ENCODE results near the gene GGT6.
A peak's percentile ranks its signal among the peaks of the same experiment; 100 is the strongest.
"Not testable (repeated sequence)": the region's sequence is repeated elsewhere in the genome, so short reads cannot be mapped to it uniquely, and the experiment has no call there.

GGT6 gene

GRCh38 chr17:4584101-4584916 is 23.9 kb upstream of the GGT6 start, which contains the start of gene SMTNL2:
Gene SMTNL2, plus strand, starts transcription at chr17:4584529. Its CDS starts 77 bp downstream, at chr17:4584606.
- Histone ChIP-seq H3K36me3 (ENCODE audit: control insufficient read depth, insufficient read depth, low read length) (no peaks in the 10 kb centered on the region), H3K4me3 (ENCODE audit: low read depth, low read length) (peak within 1 kb of the TSS; percentile 70), H3K27ac (ENCODE audit: low read depth, low read length) (no peak within 1 kb of the TSS), H3K9me3 (ENCODE audit: control insufficient read depth, insufficient read depth, low read depth, low read length) (0 out of 2 replicates have a peak, but pooled peaks cover 2% of the 10 kb centered on the region), H3K9ac (ENCODE audit: low read length) (peak within 1 kb of the TSS; percentile 42), H3K27me3 (ENCODE audit: control insufficient read depth, insufficient read depth, low read length) (peaks cover 59% of the 10 kb centered on the region), H3K4me1 (ENCODE audit: control insufficient read depth, insufficient read depth, low read length) (peaks cover 40% of the 10 kb centered on the region)

GRCh38 chr17:4583782-4584100 is 23.4 kb upstream of the GGT6 start:
- Histone ChIP-seq H3K27me3 (ENCODE audit: control insufficient read depth, insufficient read depth, low read length) (peaks cover 59% of the 10 kb centered on the region), H3K4me1 (ENCODE audit: control insufficient read depth, insufficient read depth, low read length) (peaks cover 37% of the 10 kb centered on the region), H3K9ac (ENCODE audit: low read length) (peak overlapping the region; percentile 42), H3K9me3 (ENCODE audit: control insufficient read depth, insufficient read depth, low read depth, low read length) (0 out of 2 replicates have a peak, but pooled peaks cover 2% of the 10 kb centered on the region), H3K4me3 (ENCODE audit: low read depth, low read length) (peak overlapping the region; percentile 70), H3K36me3 (ENCODE audit: control insufficient read depth, insufficient read depth, low read length) (no peaks in the 10 kb centered on the region), H3K27ac (ENCODE audit: low read depth, low read length) (no peak overlapping the region)

- Histone ChIP-seq H3K27me3 (ENCODE audit: control insufficient read depth, insufficient read depth, low read length) (peaks cover 59% of the 10 kb centered on the region), H3K4me3 (ENCODE audit: low read depth, low read length) (no peak overlapping the region), H3K9ac (ENCODE audit: low read length) (no peak overlapping the region), H3K36me3 (ENCODE audit: control insufficient read depth, insufficient read depth, low read length) (no peaks in the 10 kb centered on the region), H3K4me1 (ENCODE audit: control insufficient read depth, insufficient read depth, low read length) (peaks cover 33% of the 10 kb centered on the region), H3K27ac (ENCODE audit: low read depth, low read length) (no peak overlapping the region), H3K9me3 (ENCODE audit: control insufficient read depth, insufficient read depth, low read depth, low read length) (0 out of 2 replicates have a peak, but pooled peaks cover 2% of the 10 kb centered on the region)
Measured at GRCh38 chr17:4583206-4583605, 22.8 kb upstream of the GGT6 start.

- 0 out of 2 replicates have a peak, but pooled peaks cover 2% of the 10 kb centered on the region for H3K9me3 ChIP-seq (ENCODE audit: control insufficient read depth, insufficient read depth, low read depth, low read length)
- peaks cover 59% of the 10 kb centered on the region for H3K27me3 ChIP-seq (ENCODE audit: control insufficient read depth, insufficient read depth, low read length)
- H3K36me3 ChIP-seq (ENCODE audit: control insufficient read depth, insufficient read depth, low read length) = no peaks in the 10 kb centered on the region
- H3K9ac ChIP-seq (ENCODE audit: low read length) = no peak overlapping the region
- no peak overlapping the region for H3K4me3 ChIP-seq (ENCODE audit: low read depth, low read length)
- peaks cover 33% of the 10 kb centered on the region for H3K4me1 ChIP-seq (ENCODE audit: control insufficient read depth, insufficient read depth, low read length)
- no peak overlapping the region for H3K27ac ChIP-seq (ENCODE audit: low read depth, low read length)
Measured at GRCh38 chr17:4582691-4583090, 22.3 kb upstream of the GGT6 start.

GRCh38 chr17:4582101-4582501 is 21.7 kb upstream of the GGT6 start:
- Histone ChIP-seq H3K9me3 (ENCODE audit: control insufficient read depth, insufficient read depth, low read depth, low read length) (0 out of 2 replicates have a peak, but pooled peaks cover 2% of the 10 kb centered on the region), H3K4me3 (ENCODE audit: low read depth, low read length) (no peak overlapping the region), H3K9ac (ENCODE audit: low read length) (no peak overlapping the region), H3K27ac (ENCODE audit: low read depth, low read length) (no peak overlapping the region), H3K36me3 (ENCODE audit: control insufficient read depth, insufficient read depth, low read length) (no peaks in the 10 kb centered on the region), H3K4me1 (ENCODE audit: control insufficient read depth, insufficient read depth, low read length) (peaks cover 38% of the 10 kb centered on the region), H3K27me3 (ENCODE audit: control insufficient read depth, insufficient read depth, low read length) (peaks cover 53% of the 10 kb centered on the region)

GRCh38 chr17:4580291-4580690 is 19.9 kb upstream of the GGT6 start:
- Histone ChIP-seq H3K9ac (ENCODE audit: low read length) (no peak overlapping the region), H3K4me3 (ENCODE audit: low read depth, low read length) (no peak overlapping the region), H3K36me3 (ENCODE audit: control insufficient read depth, insufficient read depth, low read length) (no peaks in the 10 kb centered on the region), H3K27me3 (ENCODE audit: control insufficient read depth, insufficient read depth, low read length) (peaks cover 35% of the 10 kb centered on the region), H3K27ac (ENCODE audit: low read depth, low read length) (no peak overlapping the region), H3K4me1 (ENCODE audit: control insufficient read depth, insufficient read depth, low read length) (peaks cover 52% of the 10 kb centered on the region), H3K9me3 (ENCODE audit: control insufficient read depth, insufficient read depth, low read depth, low read length) (0 out of 2 replicates have a peak, but pooled peaks cover 2% of the 10 kb centered on the region)

- Histone ChIP-seq H3K27me3 (ENCODE audit: control insufficient read depth, insufficient read depth, low read length) (peaks cover 29% of the 10 kb centered on the region), H3K36me3 (ENCODE audit: control insufficient read depth, insufficient read depth, low read length) (no peaks in the 10 kb centered on the region), H3K4me1 (ENCODE audit: control insufficient read depth, insufficient read depth, low read length) (peaks cover 48% of the 10 kb centered on the region), H3K27ac (ENCODE audit: low read depth, low read length) (no peak overlapping the region), H3K9ac (ENCODE audit: low read length) (no peak overlapping the region), H3K4me3 (ENCODE audit: low read depth, low read length) (no peak overlapping the region), H3K9me3 (ENCODE audit: control insufficient read depth, insufficient read depth, low read depth, low read length) (0 out of 2 replicates have a peak, but pooled peaks cover 2% of the 10 kb centered on the region)
Measured at GRCh38 chr17:4579678-4580077, 19.3 kb upstream of the GGT6 start.

GRCh38 chr17:4578349-4578748 is 18.0 kb upstream of the GGT6 start:
- not testable (repeated sequence) for H3K27ac ChIP-seq (ENCODE audit: low read depth, low read length); H3K36me3 ChIP-seq (ENCODE audit: control insufficient read depth, insufficient read depth, low read length); H3K9ac ChIP-seq (ENCODE audit: low read length); H3K4me3 ChIP-seq (ENCODE audit: low read depth, low read length); H3K9me3 ChIP-seq (ENCODE audit: control insufficient read depth, insufficient read depth, low read depth, low read length)
- Histone ChIP-seq H3K4me1 (ENCODE audit: control insufficient read depth, insufficient read depth, low read length) (peaks cover 40% of the 10 kb centered on the region), H3K27me3 (ENCODE audit: control insufficient read depth, insufficient read depth, low read length) (peaks cover 15% of the 10 kb centered on the region)

GRCh38 chr17:4577386-4577993 is 17.1 kb upstream of the GGT6 start:
- 0 out of 2 replicates have a peak, but pooled peaks cover 2% of the 10 kb centered on the region for H3K9me3 ChIP-seq (ENCODE audit: control insufficient read depth, insufficient read depth, low read depth, low read length)
- H3K27ac ChIP-seq (ENCODE audit: low read depth, low read length) = peak overlapping the region; percentile 62
- H3K36me3 ChIP-seq (ENCODE audit: control insufficient read depth, insufficient read depth, low read length) = no peaks in the 10 kb centered on the region
- H3K4me3 ChIP-seq (ENCODE audit: low read depth, low read length) = no peak overlapping the region
- H3K4me1 ChIP-seq (ENCODE audit: control insufficient read depth, insufficient read depth, low read length) = peaks cover 32% of the 10 kb centered on the region
- H3K27me3 ChIP-seq (ENCODE audit: control insufficient read depth, insufficient read depth, low read length) = peaks cover 7% of the 10 kb centered on the region
- H3K9ac ChIP-seq (ENCODE audit: low read length) = no peak overlapping the region

- H3K9ac ChIP-seq (ENCODE audit: low read length) = no peak overlapping the region
- 0 out of 2 replicates have a peak, but pooled peaks cover 2% of the 10 kb centered on the region for H3K9me3 ChIP-seq (ENCODE audit: control insufficient read depth, insufficient read depth, low read depth, low read length)
- H3K4me3 ChIP-seq (ENCODE audit: low read depth, low read length) = no peak overlapping the region
- H3K27ac ChIP-seq (ENCODE audit: low read depth, low read length) = peak overlapping the region; percentile 62
- H3K36me3 ChIP-seq (ENCODE audit: control insufficient read depth, insufficient read depth, low read length) = no peaks in the 10 kb centered on the region
- 0 out of 2 replicates have a peak, but pooled peaks cover 1% of the 10 kb centered on the region for H3K27me3 ChIP-seq (ENCODE audit: control insufficient read depth, insufficient read depth, low read length)
- H3K4me1 ChIP-seq (ENCODE audit: control insufficient read depth, insufficient read depth, low read length) = peaks cover 25% of the 10 kb centered on the region
Measured at GRCh38 chr17:4576729-4577322, 16.4 kb upstream of the GGT6 start.

- no peak overlapping the region for H3K4me3 ChIP-seq (ENCODE audit: low read depth, low read length)
- H3K27me3 ChIP-seq (ENCODE audit: control insufficient read depth, insufficient read depth, low read length) = no peaks in the 10 kb centered on the region
- 0 out of 2 replicates have a peak, but pooled peaks cover 2% of the 10 kb centered on the region for H3K9me3 ChIP-seq (ENCODE audit: control insufficient read depth, insufficient read depth, low read depth, low read length)
- H3K36me3 ChIP-seq (ENCODE audit: control insufficient read depth, insufficient read depth, low read length) = no peaks in the 10 kb centered on the region
- H3K27ac ChIP-seq (ENCODE audit: low read depth, low read length) = peak overlapping the region; percentile 62; the same call in 1 of the 2 replicates
- no peak overlapping the region for H3K9ac ChIP-seq (ENCODE audit: low read length)
- peaks cover 23% of the 10 kb centered on the region for H3K4me1 ChIP-seq (ENCODE audit: control insufficient read depth, insufficient read depth, low read length)
Measured at GRCh38 chr17:4576161-4576558, 15.8 kb upstream of the GGT6 start.
